Vagina (tissue), 2 donors: ENCODE data around the gene WDR38. TPM values are rescaled to one million over a fixed set of nuclear protein-coding genes. Genes with fewer than 3 reads are reported as not detected.
A peak's percentile ranks its signal among the peaks of the same experiment; 100 is the strongest.

Experiments used
- DNase-seq, 2 donors: peaks; one replicate each; pipeline ENCODE4 v3.0.0-alpha.2; 2017; ENCODE audit errors: extremely low spot score in 2 of 2
- H3K27ac ChIP-seq: fragments of 200-600 bp; sonication (generic); one replicate; pipeline ENCODE4 v1.5.1; 2019
- H3K27me3 ChIP-seq: fragments of 200-600 bp; sonication (generic); one replicate; pipeline ENCODE4 v1.5.1; 2019
- H3K36me3 ChIP-seq, 2 donors: fragments of 200-600 bp; sonication (generic); one replicate each; pipeline ENCODE4 v1.5.1; 2017 to 2019
- H3K4me1 ChIP-seq: fragments of 200-600 bp; sonication (generic); one replicate; pipeline ENCODE4 v1.5.1; 2019
- H3K4me3 ChIP-seq, 2 donors: fragments of 200-600 bp; sonication (generic); 1 replicate in 1 of 2; 2 replicates in 1 of 2; pipeline ENCODE4 v1.5.1; 2016 to 2019
- H3K9me3 ChIP-seq: fragments of 200-600 bp; sonication (generic); one replicate; pipeline ENCODE4 v1.5.1; 2019
- CTCF ChIP-seq, 3 experiments: fragments of 450-650 bp in 2 of 3; fragments of 200-600 bp in 1 of 3; sonication (generic) in 1 of 3; IDR thresholded peaks; one replicate each; pipeline ENCODE4 v1.5.1; 2017 to 2019; ENCODE audit warnings: antibody characterized with exemption in 3 of 3, mild to moderate bottlenecking in 2 of 3, moderate library complexity in 2 of 3
- POLR2A ChIP-seq, 2 donors: fragments of 450-650 bp; IDR thresholded peaks; one replicate each; pipeline ENCODE4 v1.6.1; 2017; ENCODE audit warnings: antibody characterized with exemption in 2 of 2, mild to moderate bottlenecking in 2 of 2, moderate library complexity in 2 of 2
- POLR2AphosphoS5 ChIP-seq, 2 donors: sonication (generic); formaldehyde crosslinking; IDR thresholded peaks; one replicate each; pipeline ENCODE4 v1.9.0; 2017; ENCODE audit warnings: antibody characterized with exemption in 2 of 2, mild to moderate bottlenecking in 2 of 2, low read depth in 1 of 2; ENCODE audit not compliant: insufficient read depth in 1 of 2
- intact Hi-C: fragments of 100-400 bp; cut with DNase I; formaldehyde crosslinking; loops from one replicate; pipeline ENCODE4 v1.15.1; 2023
- total RNA-seq: library from RNA; depleted of rRNA; stranded (reverse); fragments of >200 nt; gene quantifications from one replicate; pipeline ENCODE4 v1.2.3, GENCODE V29; 2016

The WDR38 gene
- total RNA-seq, 1 donor from 2014 or later, result not detected

GRCh38 chr9:124878518-124878917 lies 25.3 kb downstream of the WDR38 start:
- DNase-seq, result no peak
- Histone ChIP-seq H3K4me3 (no peak overlapping the region), H3K27ac (peak overlapping the region; percentile 11), H3K27me3 (no peaks in the 10 kb centered on the region), H3K36me3 (peaks cover 0 to 60% of the 10 kb centered on the region in 2 donors), H3K9me3 (no peaks in the 10 kb centered on the region), H3K4me1 (peaks cover 9% of the 10 kb centered on the region)
- TF ChIP-seq POLR2A (IDR thresholded peaks at IDR 0.05), result no peak
- TF ChIP-seq POLR2AphosphoS5 (IDR thresholded peaks at IDR 0.05; ENCODE audit: insufficient read depth in 1 of 2, low read depth in 1 of 2), result no peak
- no peak for TF ChIP-seq CTCF (IDR thresholded peaks at IDR 0.05)
- intact Hi-C loops, result no loop called here

- Histone ChIP-seq H3K9me3 (no peaks in the 10 kb centered on the region), H3K4me3 (no peak overlapping the region), H3K36me3 (peaks cover 0 to 53% of the 10 kb centered on the region in 2 donors), H3K27me3 (no peaks in the 10 kb centered on the region), H3K27ac (no peak overlapping the region), H3K4me1 (peaks cover 2% of the 10 kb centered on the region)
- no peak for TF ChIP-seq CTCF (IDR thresholded peaks at IDR 0.05)
- TF ChIP-seq POLR2AphosphoS5 (IDR thresholded peaks at IDR 0.05; ENCODE audit: insufficient read depth in 1 of 2, low read depth in 1 of 2), result peak in 1 of 2 donors; percentile 31
- TF ChIP-seq POLR2A (IDR thresholded peaks at IDR 0.05), result no peak
- DNase-seq, result no peak
- intact Hi-C loops, result no loop called here
These were observed 26.0 kb downstream of the WDR38 start for GRCh38 chr9:124879226-124879625.

GRCh38 chr9:124880501-124880900 lies 27.2 kb downstream of the WDR38 start:
- no peak overlapping the region for H3K4me3 ChIP-seq
- H3K27me3 ChIP-seq, result no peaks in the 10 kb centered on the region
- no peaks in the 10 kb centered on the region for H3K9me3 ChIP-seq
- TF ChIP-seq CTCF (IDR thresholded peaks at IDR 0.05) (no peak), POLR2AphosphoS5 (IDR thresholded peaks at IDR 0.05; ENCODE audit: insufficient read depth in 1 of 2, low read depth in 1 of 2) (no peak), POLR2A (IDR thresholded peaks at IDR 0.05) (no peak)
- peaks cover 0 to 52% of the 10 kb centered on the region in 2 donors for H3K36me3 ChIP-seq
- no peaks in the 10 kb centered on the region for H3K4me1 ChIP-seq
- no peak overlapping the region for H3K27ac ChIP-seq
- DNase-seq, result no peak
- intact Hi-C loops, result no loop called here

- Histone ChIP-seq H3K27me3 (no peaks in the 10 kb centered on the region), H3K27ac (no peak overlapping the region), H3K36me3 (peaks cover 0 to 52% of the 10 kb centered on the region in 2 donors), H3K9me3 (no peaks in the 10 kb centered on the region), H3K4me3 (no peak overlapping the region), H3K4me1 (no peaks in the 10 kb centered on the region)
- intact Hi-C loops, result no loop called here
- no peak for DNase-seq
- TF ChIP-seq CTCF (IDR thresholded peaks at IDR 0.05) (no peak), POLR2A (IDR thresholded peaks at IDR 0.05) (no peak)
These were observed 28.0 kb downstream of the WDR38 start for GRCh38 chr9:124881138-124881743.

GRCh38 chr9:124882231-124882630 lies 29.0 kb downstream of the WDR38 start:
- Histone ChIP-seq H3K4me3 (no peak overlapping the region), H3K9me3 (no peaks in the 10 kb centered on the region), H3K27me3 (no peaks in the 10 kb centered on the region), H3K27ac (no peak overlapping the region), H3K4me1 (no peaks in the 10 kb centered on the region), H3K36me3 (peaks cover 0 to 56% of the 10 kb centered on the region in 2 donors)
- no peak for DNase-seq
- TF ChIP-seq CTCF (IDR thresholded peaks at IDR 0.05), result no peak
- TF ChIP-seq POLR2A (IDR thresholded peaks at IDR 0.05), result no peak
- no peak for TF ChIP-seq POLR2AphosphoS5 (IDR thresholded peaks at IDR 0.05; ENCODE audit: insufficient read depth in 1 of 2, low read depth in 1 of 2)
- intact Hi-C loops, result no loop called here
